Measurements from ENCODE around the gene CLRN3.

CLRN3 gene

GRCh38 chr10:127892743-127893142 is at the start of gene CLRN3:
Gene CLRN3, minus strand, starts transcription at chr10:127892941. Its CDS starts 157 bp downstream, at chr10:127892784.
- DNase-seq (ENCODE audit: low read depth): no peak
- no peak within 1 kb of the TSS for H3K4me3 ChIP-seq (ENCODE audit: low read length)
- TF ChIP-seq CTCF (IDR thresholded peaks at IDR 0.05; ENCODE audit: insufficient read depth, low read depth, low read length, missing control alignments): no peak

- DNase-seq (ENCODE audit: low read depth): no peak
- H3K4me3 ChIP-seq (ENCODE audit: low read length): no peak overlapping the region
- no peak for TF ChIP-seq CTCF (IDR thresholded peaks at IDR 0.05; ENCODE audit: insufficient read depth, low read depth, low read length, missing control alignments)
Measured at GRCh38 chr10:127940866-127941640, 48.3 kb upstream of the CLRN3 start.

- H3K4me3 ChIP-seq (ENCODE audit: low read length): no peak overlapping the region
- DNase-seq (ENCODE audit: low read depth): peak; percentile 59
- no peak for TF ChIP-seq CTCF (IDR thresholded peaks at IDR 0.05; ENCODE audit: insufficient read depth, low read depth, low read length, missing control alignments)
Measured at GRCh38 chr10:127939786-127940330, 47.1 kb upstream of the CLRN3 start.

GRCh38 chr10:127937915-127938463 is 45.2 kb upstream of the CLRN3 start:
- no peak for TF ChIP-seq CTCF (IDR thresholded peaks at IDR 0.05; ENCODE audit: insufficient read depth, low read depth, low read length, missing control alignments)
- H3K4me3 ChIP-seq (ENCODE audit: low read length): no peak overlapping the region
- no peak for DNase-seq (ENCODE audit: low read depth)

- TF ChIP-seq CTCF (IDR thresholded peaks at IDR 0.05; ENCODE audit: insufficient read depth, low read depth, low read length, missing control alignments): no peak
- H3K4me3 ChIP-seq (ENCODE audit: low read length): no peak overlapping the region
- peak; percentile 45 for DNase-seq (ENCODE audit: low read depth)
Measured at GRCh38 chr10:127937069-127937468, 44.3 kb upstream of the CLRN3 start.

- H3K4me3 ChIP-seq (ENCODE audit: low read length): no peak overlapping the region
- DNase-seq (ENCODE audit: low read depth): no peak
- no peak for TF ChIP-seq CTCF (IDR thresholded peaks at IDR 0.05; ENCODE audit: insufficient read depth, low read depth, low read length, missing control alignments)
Measured at GRCh38 chr10:127935071-127935561, 42.4 kb upstream of the CLRN3 start.
